Fibroblast of skin of left biceps (primary cell): ENCODE data around the gene SIGLEC8.
"Not testable (repeated sequence)": the region's sequence is repeated elsewhere in the genome, so short reads cannot be mapped to it uniquely, and the experiment has no call there.

ENCODE experiments used
- DNase-seq, 2 experiments: peaks; one replicate each; pipeline ENCODE4 v3.0.0-alpha.2; 2013; ENCODE audit warnings: low read depth in 2 of 2

The SIGLEC8 gene

GRCh38 chr19:51473009-51473707 is 14.9 kb upstream of the SIGLEC8 start:
- peak; percentile 4 to 8 for DNase-seq

GRCh38 chr19:51472607-51473006 is 14.4 kb upstream of the SIGLEC8 start:
- no peak for DNase-seq

- DNase-seq = no peak
Measured at GRCh38 chr19:51471527-51471926, 13.3 kb upstream of the SIGLEC8 start.

GRCh38 chr19:51470966-51471365 is 12.7 kb upstream of the SIGLEC8 start:
- DNase-seq = no peak

GRCh38 chr19:51469629-51470028 is 11.4 kb upstream of the SIGLEC8 start:
- DNase-seq = no peak

- no peak for DNase-seq
Measured at GRCh38 chr19:51469162-51469561, 10.9 kb upstream of the SIGLEC8 start.

GRCh38 chr19:51468545-51468920 is 10.3 kb upstream of the SIGLEC8 start:
- no peak for DNase-seq

GRCh38 chr19:51467864-51468544 is 9.8 kb upstream of the SIGLEC8 start:
- DNase-seq = no peak

GRCh38 chr19:51466723-51467122 is 8.5 kb upstream of the SIGLEC8 start:
- no peak for DNase-seq

GRCh38 chr19:51463976-51464581 is 5.8 kb upstream of the SIGLEC8 start:
- DNase-seq = not testable (repeated sequence)

- no peak for DNase-seq
Measured at GRCh38 chr19:51462681-51463080, 4.4 kb upstream of the SIGLEC8 start.

GRCh38 chr19:51462276-51462675 is 4.0 kb upstream of the SIGLEC8 start:
- no peak for DNase-seq

- DNase-seq = no peak
Measured at GRCh38 chr19:51461723-51462161, 3.5 kb upstream of the SIGLEC8 start.

- no peak for DNase-seq
Measured at GRCh38 chr19:51460164-51460992, 2.1 kb upstream of the SIGLEC8 start.

- no peak for DNase-seq
Measured at GRCh38 chr19:51458899-51459505, 748 bp upstream of the SIGLEC8 start.

- no peak for DNase-seq
Measured at GRCh38 chr19:51457351-51458013, 772 bp downstream of the SIGLEC8 start.

GRCh38 chr19:51456541-51457290 is 1.5 kb downstream of the SIGLEC8 start:
- no peak for DNase-seq

GRCh38 chr19:51450730-51451307 is 7.4 kb downstream of the SIGLEC8 start:
- DNase-seq = no peak

- DNase-seq = no peak
Measured at GRCh38 chr19:51448411-51449016, 9.7 kb downstream of the SIGLEC8 start.

GRCh38 chr19:51448011-51448410 is 10.2 kb downstream of the SIGLEC8 start:
- DNase-seq = no peak
